Right lobe of liver (tissue), 4 donors: ENCODE results near the gene C10orf90.

Experiments
- CTCF ChIP-seq, 4 donors: fragments of 200-600 bp in 3 of 4; fragments of 450-650 bp in 1 of 4; IDR thresholded peaks; one replicate each; pipeline versions ENCODE4 v1.5.1 to v1.8.0; 2016 to 2022; ENCODE audit warnings: antibody characterized with exemption in 4 of 4, mild to moderate bottlenecking in 2 of 4
- POLR2A ChIP-seq: fragments of 450-650 bp; IDR thresholded peaks from one replicate; pipeline ENCODE4 v1.6.1; 2017; ENCODE audit warnings: antibody characterized with exemption, mild to moderate bottlenecking
- donor health status: DM: no; HTN: no; CAD: no.
- donor health status: DM: no; HTN: no; CAD: no.
- donor health status: DM: no; HTN: yes; CAD: no.

GRCh38 chr10:126528315-126528835 lies 142.1 kb downstream of the C10orf90 start:
- TF ChIP-seq CTCF (IDR thresholded peaks at IDR 0.05) = no peak
- TF ChIP-seq POLR2A = no peak
